GM21723 (cell line): ENCODE measurements around the gene B3GALT5.

Source experiments
- ATAC-seq: cut with Tn5 transposase; IDR thresholded peaks from one replicate; pipeline ENCODE4 v1.9.1; 2021; ENCODE audit warnings: mild to moderate bottlenecking, moderate library complexity; ENCODE audit not compliant: unreplicated experiment

Gene B3GALT5

GRCh38 chr21:39690454-39690853 lies 77.7 kb downstream of the B3GALT5 start:
- ATAC-seq: no peak

GRCh38 chr21:39694750-39695149 lies 82.0 kb downstream of the B3GALT5 start:
- no peak for ATAC-seq

- no peak for ATAC-seq
Measured at GRCh38 chr21:39696196-39696595, 83.5 kb downstream of the B3GALT5 start.

- ATAC-seq: no peak
Measured at GRCh38 chr21:39696618-39697017, 83.9 kb downstream of the B3GALT5 start.

GRCh38 chr21:39700318-39700717 lies 87.6 kb downstream of the B3GALT5 start:
- no peak for ATAC-seq

- ATAC-seq: no peak
Measured at GRCh38 chr21:39703578-39703977, 90.8 kb downstream of the B3GALT5 start.

GRCh38 chr21:39705849-39706248 lies 93.1 kb downstream of the B3GALT5 start:
- no peak for ATAC-seq

GRCh38 chr21:39707316-39707715 lies 94.6 kb downstream of the B3GALT5 start:
- ATAC-seq: no peak

GRCh38 chr21:39710866-39711265 lies 98.1 kb downstream of the B3GALT5 start:
- ATAC-seq: no peak

GRCh38 chr21:39712273-39712672 lies 99.5 kb downstream of the B3GALT5 start:
- no peak for ATAC-seq

- no peak for ATAC-seq
Measured at GRCh38 chr21:39712976-39713375, 100.2 kb downstream of the B3GALT5 start.

- ATAC-seq: no peak
Measured at GRCh38 chr21:39713905-39714304, 101.2 kb downstream of the B3GALT5 start.

- ATAC-seq: no peak
Measured at GRCh38 chr21:39714331-39714730, 101.6 kb downstream of the B3GALT5 start.

GRCh38 chr21:39715804-39716397 lies 103.2 kb downstream of the B3GALT5 start:
- no peak for ATAC-seq

GRCh38 chr21:39720126-39720778 lies 107.5 kb downstream of the B3GALT5 start:
- ATAC-seq: no peak

- ATAC-seq: no peak
Measured at GRCh38 chr21:39721885-39722284, 109.1 kb downstream of the B3GALT5 start.
